Thoracic aorta endothelial cell (primary cell): Measurements from ENCODE around the gene CALB2. TPM values are rescaled to one million over a fixed set of nuclear protein-coding genes. Genes with fewer than 3 reads are reported as not detected.

Source experiments
- total RNA-seq: library from RNA; depleted of rRNA; stranded (reverse); fragments of >200 nt; gene quantifications from 2 replicates; pipeline ENCODE4 v1.2.3, GENCODE V29; 2012

Gene CALB2
- total RNA-seq = not detected in 2 replicates

GRCh38 chr16:71358464-71358998, at the start of gene CALB2:
CALB2 (plus strand) TSS chr16:71358723; CDS start chr16:71358793, 70 bp downstream.

Other genes starting within 250 kb of the CALB2 start
- gene HYDIN, start 128.0 kb upstream of the CALB2 start, total RNA-seq = not detected in 2 replicates
- gene CMTR2, start 69.3 kb upstream of the CALB2 start, total RNA-seq = 37.2 and 46.1 TPM in 2 replicates
- gene TLE7, start 83.3 kb downstream of the CALB2 start, total RNA-seq = not detected in 2 replicates
- gene ZNF23, start 103.5 kb downstream of the CALB2 start, total RNA-seq = 5.2 and 5.3 TPM in 2 replicates
- 2.5 and 3.0 TPM in 2 replicates for gene ZNF19, start 130.6 kb downstream of the CALB2 start, total RNA-seq
- not detected in 2 replicates for gene CHST4, start 167.7 kb downstream of the CALB2 start, total RNA-seq
- gene TAT, start 218.4 kb downstream of the CALB2 start, total RNA-seq = not detected in 2 replicates